Nephron progenitor cell (in vitro differentiated cells): ENCODE data around the gene MFSD2A.

ENCODE experiments used
- DNase-seq: peaks from one replicate; pipeline ENCODE4 v3.0.0; 2021
- H3K27ac Mint-ChIP-seq: 2 replicates; pipeline ENCODE4 v1.8.0; 2021; ENCODE audit warnings: mild to moderate bottlenecking, moderate library complexity, mixed read lengths
- H3K27me3 Mint-ChIP-seq: 2 replicates; pipeline ENCODE4 v1.8.0; 2021; ENCODE audit warnings: mild to moderate bottlenecking, low read depth, mixed read lengths; ENCODE audit not compliant: poor library complexity
- H3K36me3 Mint-ChIP-seq: 2 replicates; pipeline ENCODE4 v1.8.0; 2021; ENCODE audit warnings: low read depth, mixed read lengths
- H3K4me1 Mint-ChIP-seq: 2 replicates; pipeline ENCODE4 v1.8.0; 2021; ENCODE audit warnings: mixed read lengths
- H3K4me3 Mint-ChIP-seq: 2 replicates; pipeline ENCODE4 v1.8.0; 2021; ENCODE audit warnings: mild to moderate bottlenecking, moderate library complexity, mixed read lengths
- H3K9me3 Mint-ChIP-seq: 2 replicates; pipeline ENCODE4 v1.8.0; 2021; ENCODE audit warnings: mild to moderate bottlenecking, moderate library complexity, mixed read lengths
- TF ChIP-seq, protein P1 (sequence below): fragments of 200-600 bp; sonication (generic); IDR thresholded peaks from 2 replicates; pipeline ENCODE4 v1.5.0; 2021; ENCODE audit warnings: antibody characterized with exemption

The MFSD2A gene

DNA sequence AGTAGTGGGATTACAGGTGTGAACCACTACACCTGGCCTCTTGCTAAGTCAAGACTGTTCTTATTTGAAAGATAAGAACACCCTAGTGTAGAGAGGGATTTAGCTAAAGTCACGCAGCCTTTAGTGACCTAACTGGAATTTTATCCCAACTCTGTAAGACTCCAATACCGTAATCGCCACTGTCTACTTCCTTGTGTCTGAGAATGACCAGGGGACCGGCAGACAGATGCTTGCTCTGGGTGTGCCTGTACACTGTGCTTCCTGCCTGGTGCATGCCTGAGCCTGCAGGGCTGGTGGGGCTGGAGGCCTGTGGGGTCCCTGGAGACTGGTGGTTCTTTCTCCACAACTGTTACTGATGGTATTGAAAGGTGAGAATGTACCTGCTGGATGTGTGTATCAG lies 15.3 kb downstream of the MFSD2A start:
- H3K4me3 Mint-ChIP-seq: no peak overlapping the region

DNA sequence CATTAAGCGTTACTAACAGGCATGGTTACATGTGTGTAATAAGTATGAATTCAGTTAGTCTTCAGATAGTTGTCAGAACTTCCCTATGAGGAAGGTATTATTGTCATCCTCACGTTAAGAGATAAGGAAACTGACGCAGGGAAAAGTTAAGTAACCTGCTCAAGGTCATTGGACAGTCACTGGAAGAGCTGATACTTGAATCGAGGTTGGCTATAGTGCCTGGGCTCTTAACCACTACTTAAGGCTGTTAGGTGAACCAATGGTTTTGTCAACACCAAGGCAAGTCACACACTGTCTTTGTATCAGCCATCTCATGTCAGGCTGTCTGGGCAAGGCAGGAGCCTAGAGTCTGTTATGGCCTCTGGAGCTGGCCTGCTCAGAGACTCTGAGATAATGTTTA lies 16.2 kb downstream of the MFSD2A start:
- Mint-ChIP-seq H3K27ac (no peak overlapping the region), H3K9me3 (no peaks in the 10 kb centered on the region), H3K27me3 (peaks cover 5% of the 10 kb centered on the region), H3K4me1 (peaks cover 5% of the 10 kb centered on the region), H3K36me3 (no peaks in the 10 kb centered on the region), H3K4me3 (no peak overlapping the region)
- TF ChIP-seq, protein P1, sequence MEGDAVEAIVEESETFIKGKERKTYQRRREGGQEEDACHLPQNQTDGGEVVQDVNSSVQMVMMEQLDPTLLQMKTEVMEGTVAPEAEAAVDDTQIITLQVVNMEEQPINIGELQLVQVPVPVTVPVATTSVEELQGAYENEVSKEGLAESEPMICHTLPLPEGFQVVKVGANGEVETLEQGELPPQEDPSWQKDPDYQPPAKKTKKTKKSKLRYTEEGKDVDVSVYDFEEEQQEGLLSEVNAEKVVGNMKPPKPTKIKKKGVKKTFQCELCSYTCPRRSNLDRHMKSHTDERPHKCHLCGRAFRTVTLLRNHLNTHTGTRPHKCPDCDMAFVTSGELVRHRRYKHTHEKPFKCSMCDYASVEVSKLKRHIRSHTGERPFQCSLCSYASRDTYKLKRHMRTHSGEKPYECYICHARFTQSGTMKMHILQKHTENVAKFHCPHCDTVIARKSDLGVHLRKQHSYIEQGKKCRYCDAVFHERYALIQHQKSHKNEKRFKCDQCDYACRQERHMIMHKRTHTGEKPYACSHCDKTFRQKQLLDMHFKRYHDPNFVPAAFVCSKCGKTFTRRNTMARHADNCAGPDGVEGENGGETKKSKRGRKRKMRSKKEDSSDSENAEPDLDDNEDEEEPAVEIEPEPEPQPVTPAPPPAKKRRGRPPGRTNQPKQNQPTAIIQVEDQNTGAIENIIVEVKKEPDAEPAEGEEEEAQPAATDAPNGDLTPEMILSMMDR: no peak
- no peak for DNase-seq

More for the DNA sequence above, 15.3 kb downstream of the MFSD2A start:
- Mint-ChIP-seq H3K4me1 (peaks cover 5% of the 10 kb centered on the region), H3K36me3 (no peaks in the 10 kb centered on the region), H3K27ac (no peak overlapping the region), H3K27me3 (peaks cover 5% of the 10 kb centered on the region), H3K9me3 (no peaks in the 10 kb centered on the region)
- DNase-seq: no peak
- TF ChIP-seq, protein P1: no peak

DNA sequence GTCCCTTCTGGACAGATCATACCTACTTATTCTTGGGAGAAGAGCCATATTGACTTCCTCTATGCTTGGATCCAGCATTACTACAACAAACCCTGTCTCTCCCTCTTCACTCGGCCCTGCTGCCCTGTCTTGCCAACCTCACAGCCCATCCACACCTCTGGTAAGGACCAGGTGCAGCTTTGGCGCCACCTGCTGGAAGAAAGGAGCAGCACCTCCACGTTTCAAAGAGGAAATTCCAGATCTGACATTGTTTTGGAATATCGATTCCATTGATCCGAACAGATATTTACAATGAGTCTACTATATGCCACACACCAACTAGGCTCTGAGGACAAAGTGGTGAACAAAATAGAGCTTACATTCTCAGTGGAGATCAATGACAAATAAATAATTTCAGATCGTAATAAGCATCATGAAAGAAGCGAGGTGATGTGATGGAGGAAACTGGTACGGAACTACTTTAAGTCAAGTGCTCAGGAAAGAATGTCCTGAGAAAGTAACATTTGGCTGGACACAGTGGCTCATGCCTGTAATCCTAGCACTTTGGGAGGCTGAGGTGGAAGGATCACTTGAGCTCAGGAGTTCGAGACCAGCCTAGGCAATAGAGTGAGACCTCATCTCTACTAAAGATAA lies 18.7 kb downstream of the MFSD2A start:
- H3K36me3 Mint-ChIP-seq: no peaks in the 10 kb centered on the region
- H3K9me3 Mint-ChIP-seq: peaks cover 4% of the 10 kb centered on the region
- peak; percentile 82 for DNase-seq
- TF ChIP-seq, protein P1: peak; percentile 99
- no peak overlapping the region for H3K27ac Mint-ChIP-seq
- peaks cover 12% of the 10 kb centered on the region for H3K4me1 Mint-ChIP-seq
- no peak overlapping the region for H3K4me3 Mint-ChIP-seq
- no peaks in the 10 kb centered on the region for H3K27me3 Mint-ChIP-seq

DNA sequence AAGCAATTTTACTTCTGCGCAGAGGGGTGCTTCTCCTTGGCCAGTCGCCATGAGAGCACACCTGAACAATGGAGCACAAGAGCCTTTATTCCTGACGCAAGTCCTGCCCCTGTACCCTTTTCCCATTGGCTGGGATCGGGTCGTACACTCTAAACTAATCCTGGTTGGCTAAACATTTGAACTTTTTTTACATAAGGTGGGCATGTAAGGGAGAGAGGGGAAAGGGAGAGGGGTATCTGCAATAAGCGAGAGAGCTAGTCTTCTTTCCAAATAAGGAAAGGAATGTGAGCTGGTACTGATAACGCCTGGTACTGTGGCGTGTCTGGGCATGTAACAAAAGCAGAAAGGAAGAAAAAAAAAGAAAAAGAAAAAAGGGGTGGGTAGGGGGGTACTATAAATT lies 21.8 kb downstream of the MFSD2A start:
- no peak overlapping the region for H3K27ac Mint-ChIP-seq

DNA sequence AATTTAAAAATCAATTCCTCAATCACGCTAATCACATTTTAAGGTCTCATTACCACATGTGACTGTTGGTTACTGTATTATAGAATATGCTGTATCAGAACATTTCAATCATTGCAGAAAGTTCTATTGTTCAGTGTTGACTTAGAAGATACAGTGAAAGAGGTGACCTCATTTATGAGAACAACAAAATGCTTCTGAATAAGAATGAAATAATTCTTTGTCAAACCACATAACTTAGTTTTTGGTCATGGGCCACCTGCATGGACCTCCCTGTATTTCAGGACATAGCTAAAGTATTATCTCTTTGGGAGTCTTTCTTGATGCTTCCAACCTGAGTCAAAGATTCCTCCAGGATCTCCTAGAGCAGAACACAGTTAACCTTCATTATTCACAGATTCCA lies 22.3 kb downstream of the MFSD2A start:
- TF ChIP-seq, protein P1: no peak
- H3K4me3 Mint-ChIP-seq: no peak overlapping the region
- no peaks in the 10 kb centered on the region for H3K36me3 Mint-ChIP-seq
- no peaks in the 10 kb centered on the region for H3K27me3 Mint-ChIP-seq
- H3K9me3 Mint-ChIP-seq: peaks cover 4% of the 10 kb centered on the region
- peaks cover 16% of the 10 kb centered on the region for H3K4me1 Mint-ChIP-seq
- DNase-seq: no peak
- H3K27ac Mint-ChIP-seq: no peak overlapping the region

More for the DNA sequence above, 21.8 kb downstream of the MFSD2A start:
- no peak for DNase-seq
- no peaks in the 10 kb centered on the region for H3K27me3 Mint-ChIP-seq
- H3K36me3 Mint-ChIP-seq: no peaks in the 10 kb centered on the region
- TF ChIP-seq, protein P1: no peak
- peaks cover 16% of the 10 kb centered on the region for H3K4me1 Mint-ChIP-seq
- peaks cover 4% of the 10 kb centered on the region for H3K9me3 Mint-ChIP-seq
- H3K4me3 Mint-ChIP-seq: no peak overlapping the region

DNA sequence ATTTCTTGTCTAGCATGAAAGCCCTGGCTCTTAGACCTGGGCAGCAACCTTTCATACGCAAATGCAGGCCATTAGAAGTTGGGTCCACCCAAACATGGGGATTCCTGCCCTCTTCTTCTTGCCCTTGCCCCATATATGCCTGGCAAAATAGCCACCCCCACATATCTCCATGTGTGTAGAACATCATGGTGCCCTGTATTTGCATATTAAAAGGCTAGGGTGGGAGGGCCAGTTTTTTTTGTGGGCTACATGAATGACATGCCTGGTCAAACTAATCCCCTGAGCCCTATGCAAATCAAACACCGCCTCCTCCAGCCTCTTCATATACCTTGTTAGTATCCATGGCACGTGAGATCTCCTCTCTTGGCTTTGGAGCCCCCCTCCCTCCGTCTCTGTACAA lies 24.7 kb downstream of the MFSD2A start:
- no peak overlapping the region for H3K27ac Mint-ChIP-seq
- TF ChIP-seq, protein P1: no peak
- H3K36me3 Mint-ChIP-seq: no peaks in the 10 kb centered on the region
- peaks cover 4% of the 10 kb centered on the region for H3K9me3 Mint-ChIP-seq
- no peak for DNase-seq
- no peaks in the 10 kb centered on the region for H3K27me3 Mint-ChIP-seq
- H3K4me3 Mint-ChIP-seq: no peak overlapping the region
- peaks cover 11% of the 10 kb centered on the region for H3K4me1 Mint-ChIP-seq
